Neutrophil (primary cell): Measurements from ENCODE around the gene GRPEL2.

ENCODE experiments used
- H3K27ac ChIP-seq: fragments of 200-600 bp; sonication (generic); 2 replicates; pipeline ENCODE4 v1.5.1; 2016; ENCODE audit warnings: mild to moderate bottlenecking, moderate library complexity
- H3K27me3 ChIP-seq: fragments of 200-600 bp; sonication (generic); 2 replicates; pipeline ENCODE4 v1.6.0; 2016; ENCODE audit warnings: mild to moderate bottlenecking
- H3K36me3 ChIP-seq: fragments of 200-600 bp; sonication (generic); 2 replicates; pipeline ENCODE4 v1.5.1; 2017
- H3K4me1 ChIP-seq, 2 experiments: fragments of 200-600 bp in 1 of 2; sonication (generic) in 1 of 2; 1 replicate in 1 of 2; 2 replicates in 1 of 2; pipeline versions ENCODE4 v1.5.1 to v1.6.1; 2013 to 2016; ENCODE audit warnings: low read depth in 1 of 2, low read length in 1 of 2, mild to moderate bottlenecking in 1 of 2, moderate library complexity in 1 of 2; ENCODE audit not compliant: control insufficient read depth in 1 of 2, insufficient read depth in 1 of 2
- H3K4me3 ChIP-seq, 2 experiments: fragments of 200-600 bp in 1 of 2; sonication (generic) in 1 of 2; 1 replicate in 1 of 2; 2 replicates in 1 of 2; pipeline ENCODE4 v1.5.1; 2013 to 2016; ENCODE audit warnings: low read depth in 1 of 2, low read length in 1 of 2, mild to moderate bottlenecking in 1 of 2, moderate library complexity in 1 of 2
- H3K9me3 ChIP-seq: fragments of 200-600 bp; sonication (generic); 2 replicates; pipeline ENCODE4 v1.5.1; 2016
- CTCF ChIP-seq: fragments of 200-600 bp; sonication (generic); IDR thresholded peaks from 2 replicates; pipeline ENCODE4 v1.5.1; 2016; ENCODE audit warnings: antibody characterized with exemption

The GRPEL2 gene

GRCh38 chr5:149401051-149401450 lies 55.8 kb downstream of the GRPEL2 start:
- TF ChIP-seq CTCF: no peak
- Histone ChIP-seq H3K4me1 (peaks cover 0 to 2% of the 10 kb centered on the region in 2 experiments), H3K4me3 (no peak overlapping the region), H3K36me3 (no peaks in the 10 kb centered on the region), H3K9me3 (no peaks in the 10 kb centered on the region), H3K27ac (no peak overlapping the region), H3K27me3 (no peaks in the 10 kb centered on the region)

GRCh38 chr5:149402291-149402690 lies 57.0 kb downstream of the GRPEL2 start:
- Histone ChIP-seq H3K4me1 (peaks cover 0 to 2% of the 10 kb centered on the region in 2 experiments), H3K4me3 (no peak overlapping the region), H3K9me3 (no peaks in the 10 kb centered on the region), H3K27ac (no peak overlapping the region), H3K36me3 (no peaks in the 10 kb centered on the region), H3K27me3 (no peaks in the 10 kb centered on the region)
- no peak for TF ChIP-seq CTCF
